ENCODE data around the gene PLGRKT.

Gene PLGRKT

GRCh38 chr9:5428172-5428571, 9.6 kb downstream of the PLGRKT start:
- Histone ChIP-seq H3F3A (ENCODE audit: low read depth) (no peaks in the 10 kb centered on the region), H3K9ac (ENCODE audit: low read depth, low read length, poor library complexity, severe bottlenecking) (no peak overlapping the region), H3K4me1 (ENCODE audit: insufficient read depth, low read length, poor library complexity, severe bottlenecking) (no peaks in the 10 kb centered on the region), H2AFZ (ENCODE audit: low read length) (no peak overlapping the region), H3K36me3 (ENCODE audit: insufficient read depth, low read length) (no peaks in the 10 kb centered on the region), H4K20me1 (ENCODE audit: insufficient read depth, low read length, poor library complexity, severe bottlenecking) (no peaks in the 10 kb centered on the region), H3K9me2 (replicated peaks; ENCODE audit: low read depth, low read length) (no peaks in the 10 kb centered on the region), H3K79me2 (ENCODE audit: insufficient read depth, low read length) (no peaks in the 10 kb centered on the region), H3K27me3 (ENCODE audit: insufficient read depth, low read length, poor library complexity, severe bottlenecking) (no peaks in the 10 kb centered on the region), H3K9me3 (ENCODE audit: insufficient read depth, low read depth, low read length) (no peaks in the 10 kb centered on the region), H3K4me2 (ENCODE audit: low read depth, low read length, poor library complexity, severe bottlenecking) (no peak overlapping the region), H3K4me3 (ENCODE audit: low read length, poor library complexity, severe bottlenecking) (no peak overlapping the region)
- no peak for TF ChIP-seq EZH2phosphoT487 (IDR thresholded peaks at IDR 0.05; ENCODE audit: borderline replicate concordance)
- no peak for TF ChIP-seq CTCF (conservative IDR thresholded peaks at IDR 0.05; ENCODE audit: low read length)

GRCh38 chr9:5427005-5427404, 10.7 kb downstream of the PLGRKT start:
- Histone ChIP-seq H3K27me3 (ENCODE audit: insufficient read depth, low read length, poor library complexity, severe bottlenecking) (no peaks in the 10 kb centered on the region), H3K9me3 (ENCODE audit: insufficient read depth, low read depth, low read length) (no peaks in the 10 kb centered on the region), H3F3A (ENCODE audit: low read depth) (no peaks in the 10 kb centered on the region), H3K4me2 (ENCODE audit: low read depth, low read length, poor library complexity, severe bottlenecking) (no peak overlapping the region), H3K4me3 (ENCODE audit: low read length, poor library complexity, severe bottlenecking) (no peak overlapping the region), H4K20me1 (ENCODE audit: insufficient read depth, low read length, poor library complexity, severe bottlenecking) (no peaks in the 10 kb centered on the region), H2AFZ (ENCODE audit: low read length) (no peak overlapping the region), H3K79me2 (ENCODE audit: insufficient read depth, low read length) (no peaks in the 10 kb centered on the region), H3K9me2 (replicated peaks; ENCODE audit: low read depth, low read length) (no peaks in the 10 kb centered on the region), H3K9ac (ENCODE audit: low read depth, low read length, poor library complexity, severe bottlenecking) (no peak overlapping the region), H3K36me3 (ENCODE audit: insufficient read depth, low read length) (no peaks in the 10 kb centered on the region), H3K4me1 (ENCODE audit: insufficient read depth, low read length, poor library complexity, severe bottlenecking) (no peaks in the 10 kb centered on the region)
- no peak for TF ChIP-seq CTCF (conservative IDR thresholded peaks at IDR 0.05; ENCODE audit: low read length)
- no peak for TF ChIP-seq EZH2phosphoT487 (IDR thresholded peaks at IDR 0.05; ENCODE audit: borderline replicate concordance)

- H3K9me3 ChIP-seq (ENCODE audit: insufficient read depth, low read depth, low read length), result no peaks in the 10 kb centered on the region
- H3K4me2 ChIP-seq (ENCODE audit: low read depth, low read length, poor library complexity, severe bottlenecking), result no peak overlapping the region
- H3K4me3 ChIP-seq (ENCODE audit: low read length, poor library complexity, severe bottlenecking), result no peak overlapping the region
- no peaks in the 10 kb centered on the region for H3K79me2 ChIP-seq (ENCODE audit: insufficient read depth, low read length)
- H4K20me1 ChIP-seq (ENCODE audit: insufficient read depth, low read length, poor library complexity, severe bottlenecking), result no peaks in the 10 kb centered on the region
- H3K9ac ChIP-seq (ENCODE audit: low read depth, low read length, poor library complexity, severe bottlenecking), result no peak overlapping the region
- no peaks in the 10 kb centered on the region for H3F3A ChIP-seq (ENCODE audit: low read depth)
- no peaks in the 10 kb centered on the region for H3K27me3 ChIP-seq (ENCODE audit: insufficient read depth, low read length, poor library complexity, severe bottlenecking)
- no peaks in the 10 kb centered on the region for H3K36me3 ChIP-seq (ENCODE audit: insufficient read depth, low read length)
- peak; percentile 85 for TF ChIP-seq CTCF (conservative IDR thresholded peaks at IDR 0.05; ENCODE audit: low read length)
- TF ChIP-seq EZH2phosphoT487 (IDR thresholded peaks at IDR 0.05; ENCODE audit: borderline replicate concordance), result no peak
- no peak overlapping the region for H2AFZ ChIP-seq (ENCODE audit: low read length)
- H3K9me2 ChIP-seq (replicated peaks; ENCODE audit: low read depth, low read length), result no peaks in the 10 kb centered on the region
- no peaks in the 10 kb centered on the region for H3K4me1 ChIP-seq (ENCODE audit: insufficient read depth, low read length, poor library complexity, severe bottlenecking)
Observed at GRCh38 chr9:5425006-5425628, 12.6 kb downstream of the PLGRKT start.
